DMS79 treated with DMSO at 0.1 percent for 48 hours (cell line): Measurements from ENCODE around the gene DGKB.

ENCODE experiments used
- DNase-seq: peaks from one replicate; lab custom pipeline; 2025; lab: John Stamatoyannopoulos, UW

The DGKB gene

DNA sequence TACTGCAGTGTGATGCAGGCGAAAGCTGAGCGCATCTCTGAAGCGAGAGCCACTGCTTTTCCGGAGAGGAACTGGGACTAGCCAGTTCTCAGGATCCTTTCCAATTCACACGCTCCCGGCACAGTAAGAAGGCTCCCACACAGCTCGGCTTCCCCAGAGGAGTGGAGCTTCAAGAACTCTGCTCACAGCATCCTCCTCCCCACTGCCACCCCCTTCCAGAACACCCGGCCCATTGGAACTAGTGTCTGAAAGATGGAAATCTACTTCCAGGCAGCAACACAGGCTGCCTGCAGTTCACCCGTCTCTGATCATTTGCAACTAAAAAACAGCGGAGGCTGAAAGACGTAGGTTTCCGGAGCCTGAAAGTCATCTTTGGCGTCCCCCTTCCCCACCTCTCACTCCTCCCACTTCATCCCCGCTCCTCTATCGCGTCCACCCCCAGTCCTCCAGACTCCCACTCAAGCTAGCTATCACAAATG is at the start of gene DGKB:
TSS of gene DGKB (minus strand) at position 163 of the 479 bp plus-strand sequence.
- peak; percentile 79 for DNase-seq

DNA sequence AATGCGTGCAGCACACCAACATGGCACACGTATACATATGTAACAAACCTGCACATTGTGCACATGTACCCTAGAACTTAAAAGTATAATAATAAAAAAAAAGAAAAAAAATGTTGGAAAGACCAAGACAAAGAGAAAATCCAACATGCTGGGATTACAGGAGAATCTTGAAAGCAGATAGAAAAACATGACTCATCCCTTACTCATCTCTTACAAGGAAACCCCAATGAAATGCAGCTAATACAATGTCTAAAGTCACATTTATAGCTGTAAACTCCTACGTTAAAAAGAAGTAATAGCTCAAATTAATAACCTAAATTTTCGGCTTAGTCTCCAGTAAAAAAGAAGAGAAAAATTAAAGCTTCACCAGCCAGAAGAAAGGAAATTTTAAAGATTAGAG is 47.5 kb upstream of the DGKB start:
- DNase-seq, result no peak

DNA sequence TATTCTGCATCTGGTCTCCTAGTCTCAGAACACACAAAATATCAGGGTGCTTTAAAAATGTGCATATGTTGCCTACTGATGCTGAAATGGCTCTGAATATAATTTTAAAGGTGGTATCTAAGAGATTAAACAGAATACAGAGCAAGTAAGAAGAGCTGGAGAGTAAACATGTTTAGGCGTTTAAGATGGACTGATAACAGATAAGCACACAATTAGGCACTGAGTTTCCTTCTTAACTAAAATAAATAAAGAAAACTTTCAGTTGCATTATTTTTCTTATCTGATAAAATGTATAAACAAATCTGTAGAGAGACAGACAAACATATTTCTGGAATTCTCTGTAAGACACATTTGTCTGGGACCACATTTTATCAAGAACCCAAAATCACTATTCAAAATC is 35.6 kb upstream of the DGKB start:
- DNase-seq, result no peak

DNA sequence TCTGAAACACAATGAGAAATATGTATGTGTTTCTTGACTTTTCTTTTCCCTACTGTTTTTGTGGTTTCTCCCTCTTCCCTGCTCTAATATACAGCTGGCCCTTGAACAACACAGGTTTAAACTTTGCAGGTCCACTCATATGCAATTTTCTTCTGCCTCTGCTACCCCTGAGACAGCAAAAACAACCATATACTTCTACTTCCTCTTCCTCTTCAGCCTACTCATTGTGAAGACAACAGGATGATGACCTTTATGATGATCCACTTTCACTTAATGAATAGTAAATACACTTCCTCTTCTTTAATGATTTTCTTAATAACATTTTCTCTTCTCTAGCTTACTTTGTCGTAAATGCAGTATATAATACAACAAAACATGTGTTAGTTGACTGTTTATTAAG is 35.0 kb upstream of the DGKB start:
- no peak for DNase-seq

DNA sequence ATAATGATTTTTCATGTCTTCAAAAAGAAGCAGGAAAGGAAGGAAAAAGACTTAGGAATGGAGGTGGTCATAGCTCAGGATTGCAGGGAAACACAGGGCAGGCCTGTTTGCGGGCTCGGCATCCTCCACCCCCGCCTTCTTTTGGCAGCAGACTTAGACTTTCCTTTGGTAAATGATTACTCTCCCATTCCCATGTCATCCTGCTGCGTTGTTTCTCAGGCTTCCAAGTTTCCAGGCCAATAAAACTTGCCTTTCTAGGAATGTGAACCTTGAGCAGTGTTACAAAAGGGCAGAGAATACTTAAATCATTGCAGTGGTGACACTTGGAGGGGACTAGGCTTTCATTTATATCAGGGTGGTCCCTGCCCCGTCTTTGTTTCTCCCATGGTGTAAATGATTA is 34.0 kb upstream of the DGKB start:
- DNase-seq, result no peak

DNA sequence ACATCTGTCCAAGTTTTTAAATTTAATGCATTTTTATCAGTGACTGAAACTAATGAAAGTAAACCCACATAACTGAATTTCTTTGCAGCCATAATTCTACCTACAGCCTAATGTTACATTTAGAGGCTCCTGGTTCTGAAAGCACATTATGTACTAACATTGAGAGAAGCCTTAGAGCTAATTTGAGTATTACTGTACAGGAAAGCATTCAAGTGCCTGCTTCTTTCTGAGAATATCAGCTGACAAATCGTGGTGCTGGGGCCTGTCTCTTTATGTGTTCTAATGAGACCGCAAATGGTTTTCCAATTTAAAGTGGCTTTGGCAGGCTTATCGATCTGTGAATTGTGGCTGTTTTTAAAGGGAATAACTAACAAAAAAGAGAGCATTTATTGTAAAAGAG is 32.3 kb upstream of the DGKB start:
- no peak for DNase-seq

DNA sequence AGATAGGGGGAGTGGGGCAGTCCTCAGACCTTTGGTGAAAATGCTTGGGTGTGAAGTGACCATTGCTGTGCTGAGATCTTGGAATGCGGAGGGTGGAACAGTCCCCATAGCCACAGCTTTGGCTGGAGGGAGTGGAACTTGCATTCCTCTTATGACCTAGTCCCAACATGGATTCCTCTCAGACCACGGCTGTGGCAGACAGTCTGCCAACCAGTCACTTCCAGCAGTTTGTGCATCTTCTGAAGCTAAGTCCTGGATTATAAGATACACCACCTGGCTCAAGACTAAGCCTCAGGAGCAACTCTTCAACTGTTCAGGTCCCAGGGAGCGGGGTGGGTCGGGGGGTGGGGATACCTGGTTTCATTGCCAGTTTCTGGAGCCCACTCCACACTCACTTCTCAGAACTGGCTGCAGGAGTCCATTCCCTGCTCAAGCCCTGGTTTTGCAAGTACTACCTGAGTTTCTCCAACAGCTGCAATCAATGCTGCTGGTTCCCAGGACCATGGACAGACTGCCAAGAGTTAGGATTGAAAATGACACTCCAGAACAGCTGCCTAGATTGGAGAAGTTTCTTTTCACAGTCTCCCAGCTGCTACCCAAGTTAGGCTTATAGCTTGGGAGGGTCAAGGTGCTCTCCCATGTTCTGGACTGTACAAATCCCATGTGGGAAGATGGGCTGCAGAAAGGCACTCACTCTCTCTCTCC is 29.1 kb upstream of the DGKB start:
- DNase-seq, result no peak

DNA sequence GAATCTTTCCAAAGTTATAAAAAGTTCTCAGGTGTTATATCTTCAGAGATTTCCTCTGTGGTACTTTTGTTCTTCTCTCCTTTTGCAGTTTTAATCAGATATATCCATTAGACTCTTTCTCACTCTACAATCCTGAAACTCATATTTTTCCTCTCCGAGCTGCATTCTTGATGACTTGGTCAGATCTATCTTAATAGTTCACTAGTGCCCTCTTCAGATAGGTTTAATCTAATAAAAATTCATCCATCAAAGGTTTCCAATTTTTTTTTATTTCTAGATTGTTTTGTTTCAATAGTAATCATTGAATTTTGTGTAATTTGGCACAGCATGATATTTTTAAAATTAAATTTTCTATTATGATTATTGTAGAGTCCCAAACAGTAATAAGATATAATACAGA is 21.8 kb upstream of the DGKB start:
- DNase-seq, result no peak

DNA sequence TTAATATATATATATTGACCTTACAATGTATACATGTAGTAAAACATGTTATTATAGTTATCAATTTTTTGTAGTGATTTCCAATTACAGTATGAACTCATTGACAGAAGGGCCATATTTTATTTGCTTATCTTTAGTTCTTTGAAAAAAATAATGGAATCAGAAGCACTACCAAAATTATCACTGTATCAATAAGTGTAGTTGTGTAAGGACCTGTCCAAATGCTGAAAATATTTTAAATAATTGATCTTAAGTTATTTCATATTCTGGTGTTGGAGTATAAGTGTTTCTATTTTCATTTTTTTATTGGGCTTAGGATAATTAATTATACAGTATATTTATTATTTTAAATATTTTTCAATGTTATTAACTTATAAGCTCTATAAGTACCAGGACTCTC is 8.5 kb upstream of the DGKB start:
- no peak for DNase-seq

DNA sequence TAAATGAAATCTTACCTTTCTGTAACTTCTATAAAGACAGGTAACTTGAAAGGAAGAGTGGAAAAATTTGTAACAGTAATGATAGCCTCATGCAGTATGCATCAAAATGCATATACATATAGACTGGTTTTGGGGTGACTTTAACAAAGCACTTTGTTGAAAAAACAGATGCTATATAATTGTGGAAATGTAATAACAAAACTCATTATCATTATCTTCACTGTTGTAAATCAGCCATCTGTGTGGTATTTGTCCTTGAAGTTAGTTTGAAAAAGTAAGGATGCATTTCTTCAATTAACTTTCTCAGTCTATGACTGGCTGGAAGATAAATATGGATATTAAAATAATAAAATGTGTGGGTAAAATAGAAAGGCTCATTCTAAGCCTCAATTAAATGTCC is 6.1 kb upstream of the DGKB start:
- DNase-seq, result no peak

DNA sequence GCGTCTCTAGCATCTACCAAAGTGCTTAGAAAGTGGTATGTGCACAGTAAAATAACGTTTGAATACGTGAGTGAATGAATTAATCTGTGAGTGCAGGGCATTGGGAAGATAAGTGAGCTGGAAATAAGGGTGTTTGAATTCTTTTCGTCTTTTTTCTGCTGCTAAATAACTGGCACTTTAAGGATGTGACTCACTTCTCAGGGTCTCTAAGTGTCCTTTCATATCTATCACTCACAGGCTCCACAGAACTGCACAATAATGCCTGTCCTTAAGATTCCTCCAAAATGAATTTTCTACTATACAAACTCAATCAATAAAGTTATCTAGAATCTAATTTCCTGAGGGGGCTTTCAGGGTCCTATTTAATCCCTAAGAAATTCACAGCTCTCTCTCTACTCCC is 3.2 kb upstream of the DGKB start:
- DNase-seq, result peak; percentile 54

DNA sequence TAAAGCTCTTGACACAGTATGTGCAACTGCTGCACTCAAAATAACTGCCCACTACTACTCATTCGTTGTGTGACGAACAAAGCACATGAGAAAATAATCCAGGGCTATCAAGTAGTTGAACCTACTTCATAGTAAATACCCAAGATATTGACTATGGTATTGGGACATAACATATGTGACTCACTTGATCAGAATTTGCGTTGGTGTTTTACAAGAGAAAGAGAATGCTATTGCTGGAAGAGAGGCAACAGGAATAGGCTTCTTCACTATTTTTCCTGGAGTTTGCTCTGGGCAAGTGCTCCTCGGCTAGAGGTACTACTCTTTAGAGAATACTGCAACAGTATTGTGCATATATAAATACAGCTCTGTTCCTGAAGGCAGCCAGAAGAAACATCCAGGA is 2.5 kb downstream of the DGKB start:
- no peak for DNase-seq

DNA sequence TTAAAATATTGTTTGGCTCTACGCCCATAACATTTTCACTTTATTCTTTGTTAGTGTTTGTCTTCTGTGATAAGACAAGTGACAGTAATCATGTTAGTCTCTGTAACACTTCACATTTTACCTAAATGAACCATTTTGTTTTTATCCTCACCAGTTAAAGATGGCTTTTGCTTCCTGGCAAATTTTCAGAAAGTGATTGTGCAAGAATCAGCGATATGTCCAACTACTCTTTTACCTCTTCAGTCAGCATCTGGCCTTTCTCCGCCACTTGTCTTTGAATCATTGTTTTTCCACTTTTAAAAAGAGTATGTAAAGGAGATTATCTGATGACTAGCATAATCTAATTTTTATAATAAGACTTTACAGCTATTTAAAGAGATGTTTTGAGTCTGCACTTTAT is 3.5 kb downstream of the DGKB start:
- peak; percentile 60 for DNase-seq

DNA sequence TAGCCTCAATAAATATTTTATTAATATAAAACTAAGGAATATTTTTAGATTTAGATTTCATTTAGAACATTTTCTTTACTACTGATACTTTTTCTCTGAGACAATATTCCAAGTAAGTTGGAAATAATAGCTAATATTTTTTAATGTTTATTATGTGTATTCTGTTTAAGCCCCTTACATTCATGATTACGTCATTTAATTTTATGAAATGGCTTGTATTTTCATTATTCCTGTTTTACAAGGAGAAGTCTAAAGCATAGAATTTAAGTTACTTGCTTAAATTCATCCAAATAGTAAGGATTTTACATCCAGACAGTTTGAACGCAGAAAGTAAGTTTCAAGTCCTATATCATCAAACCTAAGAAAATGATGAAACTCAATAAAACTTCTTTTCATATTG is 6.1 kb downstream of the DGKB start:
- no peak for DNase-seq

DNA sequence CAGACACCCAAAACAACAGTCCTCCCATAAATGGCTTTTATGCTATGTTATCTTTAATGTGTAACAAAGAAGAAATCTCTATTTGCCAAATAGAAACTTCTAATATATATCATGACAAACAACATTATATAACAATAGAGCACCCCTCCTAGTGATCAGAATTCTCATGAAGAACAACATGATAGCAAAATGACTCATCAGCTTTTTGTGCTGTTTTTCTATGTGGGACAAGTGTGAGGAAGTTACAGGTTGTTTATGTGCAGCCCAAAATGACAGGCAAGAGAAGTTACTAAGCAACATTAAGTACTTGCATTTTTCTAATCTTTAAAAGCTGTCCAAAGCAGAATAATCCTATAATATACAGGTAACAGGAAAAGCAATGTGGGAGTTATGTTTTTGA is 7.7 kb downstream of the DGKB start:
- peak; percentile 31 for DNase-seq

DNA sequence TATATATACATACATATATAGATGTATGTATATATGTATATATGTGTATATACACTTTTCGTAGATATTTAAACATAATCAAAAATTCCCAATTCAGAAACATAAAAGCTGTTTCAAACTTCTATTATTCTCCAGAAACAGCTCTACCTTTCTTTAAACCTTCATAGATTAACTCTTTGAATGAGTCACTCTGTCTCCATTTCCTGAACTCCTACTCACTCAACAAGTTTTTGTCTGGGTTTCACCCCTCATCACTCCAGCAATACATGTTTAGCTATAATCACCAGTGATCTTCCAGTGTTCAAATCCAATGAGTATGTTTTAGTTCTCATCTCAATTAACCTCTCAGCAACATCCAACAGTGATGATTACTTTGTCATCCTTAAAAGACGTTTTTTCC is 9.6 kb downstream of the DGKB start:
- DNase-seq, result no peak

DNA sequence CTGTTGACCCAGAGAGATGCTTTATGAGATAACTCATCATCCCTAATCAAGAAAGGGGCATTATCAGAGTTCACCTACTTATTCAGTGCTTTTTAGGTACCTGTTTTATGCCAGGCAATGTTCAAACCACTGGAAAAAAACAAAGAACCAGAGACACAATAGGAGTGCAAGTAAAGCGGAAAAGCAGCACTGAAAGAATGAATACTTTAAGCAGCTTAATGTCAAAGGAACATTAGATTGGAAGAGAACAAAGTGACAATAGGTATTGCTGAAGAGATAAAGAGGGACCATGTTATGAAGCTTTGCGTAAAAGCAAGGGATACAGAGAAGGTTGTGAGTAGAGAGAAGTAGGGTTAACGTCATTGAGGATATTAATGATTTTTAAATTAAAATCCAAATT is 11.3 kb downstream of the DGKB start:
- DNase-seq, result no peak

DNA sequence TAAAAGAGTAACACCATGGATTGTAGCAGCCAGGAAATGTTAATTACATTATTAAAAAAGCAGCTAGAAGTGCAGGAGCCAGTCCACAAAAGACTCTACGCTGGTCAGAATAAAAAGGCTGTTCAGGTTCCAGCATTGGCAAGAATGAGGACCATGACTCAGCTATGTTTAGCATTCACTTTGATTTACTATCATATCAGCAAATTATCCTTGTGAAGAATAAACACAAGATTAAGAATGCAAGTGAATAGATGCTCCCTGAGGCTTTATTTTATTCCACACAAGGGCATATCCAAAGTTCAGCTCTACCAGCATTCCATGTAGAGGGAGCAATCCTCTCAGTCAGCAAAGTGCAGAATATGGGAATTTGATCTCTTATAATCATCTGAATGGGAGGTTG is 13.6 kb downstream of the DGKB start:
- no peak for DNase-seq

DNA sequence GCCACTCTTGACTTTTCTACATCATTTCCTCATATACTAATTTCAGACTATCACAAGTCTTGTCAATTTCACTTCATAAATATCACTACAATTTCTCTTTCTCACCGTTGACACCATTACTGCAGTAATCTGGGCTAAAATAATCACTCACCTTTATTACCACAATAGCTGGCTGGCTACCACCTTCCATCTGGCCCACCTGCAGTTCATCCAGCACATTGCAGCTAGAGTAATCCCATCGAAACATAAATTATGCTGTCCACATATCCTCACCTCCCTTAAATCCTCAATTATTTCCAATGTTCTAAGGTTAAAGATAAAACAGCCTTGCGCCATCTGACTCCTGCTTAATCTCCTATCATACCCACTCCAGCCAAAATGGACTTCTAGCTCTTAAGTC is 16.0 kb downstream of the DGKB start:
- no peak for DNase-seq

DNA sequence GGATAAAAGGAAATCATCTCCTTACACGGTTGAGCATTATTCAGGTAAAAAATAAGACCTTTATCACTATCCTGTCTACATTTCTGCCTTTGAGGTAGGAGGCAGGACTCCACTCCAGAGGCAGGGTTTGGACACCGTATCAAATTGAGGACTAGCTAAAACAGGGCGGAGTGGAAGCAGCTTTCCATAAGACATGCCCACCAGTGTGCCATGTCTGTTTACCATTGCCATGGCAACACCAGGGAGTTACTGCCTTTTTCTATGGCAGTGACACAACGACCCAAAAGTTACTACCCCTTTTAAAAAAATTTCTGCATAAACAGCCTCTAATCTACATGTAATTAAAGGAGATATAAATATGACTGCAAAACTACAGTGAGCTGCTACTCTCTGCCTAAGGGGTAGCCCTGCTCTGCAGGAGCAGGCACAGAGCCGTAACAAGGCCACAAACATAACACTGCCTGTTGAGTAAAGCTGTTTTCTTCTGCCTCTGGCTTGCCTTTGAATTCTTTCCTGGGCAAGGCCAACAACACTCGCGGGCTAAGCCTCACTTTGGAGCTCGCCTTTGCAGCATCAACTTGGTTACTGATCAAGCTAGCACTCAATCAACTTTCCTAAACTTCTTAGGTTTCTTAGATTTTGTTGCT is 26.5 kb downstream of the DGKB start:
- DNase-seq, result no peak

DNA sequence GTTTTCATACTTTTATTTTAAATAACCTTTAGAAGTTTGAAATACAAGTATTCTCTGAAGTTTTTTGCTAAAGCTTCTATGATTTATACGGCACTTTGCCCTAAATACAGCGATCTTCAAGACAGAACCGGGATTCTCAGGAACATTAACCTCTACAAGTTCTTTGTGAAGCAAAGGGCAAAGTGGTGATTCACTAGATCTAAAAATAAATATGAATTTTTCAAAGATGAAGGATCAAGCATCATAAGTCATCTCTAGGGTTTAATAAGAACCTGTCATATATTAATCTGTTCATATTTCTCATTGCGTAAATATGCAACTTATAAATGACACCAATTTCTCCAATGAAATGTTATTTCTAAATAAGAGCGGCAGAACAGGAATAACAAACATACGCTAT is 30.7 kb downstream of the DGKB start:
- no peak for DNase-seq

DNA sequence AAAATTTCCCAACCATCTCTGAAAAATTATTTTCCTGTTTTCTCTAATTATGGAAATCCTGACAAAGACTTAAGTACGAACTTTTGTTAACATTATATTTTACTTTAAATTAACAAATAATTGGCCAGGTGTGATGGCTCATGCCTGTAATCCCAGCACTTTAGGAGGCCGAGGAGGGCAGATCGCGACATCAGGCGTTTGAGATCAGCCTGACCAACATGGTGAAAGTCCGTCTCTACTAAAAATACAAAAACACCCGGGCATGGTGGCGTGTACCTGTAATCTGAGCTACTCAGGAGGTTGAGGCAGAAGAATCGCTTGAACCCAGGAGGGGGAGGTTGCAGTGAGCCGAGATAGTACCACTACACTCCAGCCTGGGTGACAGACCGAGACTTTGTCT is 32.2 kb downstream of the DGKB start:
- no peak for DNase-seq

DNA sequence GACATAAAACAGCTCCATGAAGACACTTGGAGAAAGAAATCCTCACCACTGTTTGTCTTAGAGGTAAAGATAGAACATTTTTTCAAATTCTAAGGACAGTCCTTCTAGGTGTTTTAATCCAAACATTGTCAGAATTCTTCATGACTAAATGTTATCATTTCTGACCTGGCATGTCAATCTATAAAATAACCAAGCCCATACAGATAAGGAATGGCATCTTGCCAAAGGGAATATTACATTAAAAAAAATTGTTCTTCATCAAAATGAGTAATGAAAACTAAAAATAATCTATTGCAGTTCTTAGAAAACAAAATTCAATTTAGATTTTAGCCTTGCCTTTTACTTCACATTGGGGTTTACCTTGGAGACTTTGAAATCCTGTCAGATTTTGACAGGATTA is 33.6 kb downstream of the DGKB start:
- no peak for DNase-seq

DNA sequence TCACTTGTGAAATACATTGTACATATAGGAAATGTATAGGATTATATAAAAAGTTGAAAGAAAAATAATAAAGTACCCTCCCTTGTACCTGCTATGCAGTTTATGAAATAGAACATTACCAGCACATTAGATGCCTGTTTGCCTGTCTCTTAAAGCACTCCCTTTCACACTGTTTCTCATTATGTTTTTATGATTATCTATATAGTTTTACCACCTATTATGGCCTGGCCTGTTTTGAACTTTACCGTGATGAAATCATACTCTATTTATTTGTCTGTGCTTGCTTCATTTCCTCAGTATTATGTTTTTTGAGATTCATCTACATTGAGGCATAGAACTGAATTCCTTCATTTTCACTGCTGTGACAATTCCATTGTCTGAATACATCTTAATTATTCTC is 41.1 kb downstream of the DGKB start:
- no peak for DNase-seq
